Measurements from ENCODE around the gene RFX7. TPM values are rescaled to one million over a fixed set of nuclear protein-coding genes. Genes with fewer than 3 reads are reported as not detected.
"Not testable (repeated sequence)": the region's sequence is repeated elsewhere in the genome, so short reads cannot be mapped to it uniquely, and the experiment has no call there.

RFX7 gene
- total RNA-seq, 1 experiment from 2014 or later, result 5.7 TPM

- no peak for DNase-seq (ENCODE audit: extremely low read depth, low read depth)
Measured at GRCh38 chr15:56207711-56208110, 36.0 kb downstream of the RFX7 start.

DNA sequence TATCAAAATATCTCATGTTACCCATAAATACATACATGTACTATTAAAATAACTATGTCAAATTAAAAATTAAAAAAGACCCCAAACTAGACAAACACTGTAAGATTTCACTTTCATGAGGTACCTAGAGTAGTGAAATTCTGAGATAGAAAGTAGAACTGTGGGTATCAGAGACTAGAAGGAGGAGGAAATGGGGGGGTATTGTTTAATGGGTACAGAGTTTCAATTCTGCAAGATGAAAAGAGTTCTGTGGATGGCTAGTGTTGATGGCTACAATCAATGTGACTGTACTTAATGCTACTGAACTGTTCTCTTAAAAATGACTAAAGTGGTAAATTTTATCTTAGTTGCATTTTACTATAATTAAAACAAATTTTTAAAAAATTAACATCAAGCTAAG, 36.6 kb downstream of the RFX7 start:
- DNase-seq (ENCODE audit: extremely low read depth, low read depth), result no peak

- DNase-seq (ENCODE audit: extremely low read depth, low read depth), result no peak
Measured at GRCh38 chr15:56205061-56205876, 38.4 kb downstream of the RFX7 start.

- DNase-seq (ENCODE audit: extremely low read depth, low read depth), result not testable (repeated sequence)
Measured at GRCh38 chr15:56203312-56203922, 40.3 kb downstream of the RFX7 start.

- DNase-seq (ENCODE audit: extremely low read depth, low read depth), result no peak
Measured at GRCh38 chr15:56202701-56203100, 41.0 kb downstream of the RFX7 start.

DNA sequence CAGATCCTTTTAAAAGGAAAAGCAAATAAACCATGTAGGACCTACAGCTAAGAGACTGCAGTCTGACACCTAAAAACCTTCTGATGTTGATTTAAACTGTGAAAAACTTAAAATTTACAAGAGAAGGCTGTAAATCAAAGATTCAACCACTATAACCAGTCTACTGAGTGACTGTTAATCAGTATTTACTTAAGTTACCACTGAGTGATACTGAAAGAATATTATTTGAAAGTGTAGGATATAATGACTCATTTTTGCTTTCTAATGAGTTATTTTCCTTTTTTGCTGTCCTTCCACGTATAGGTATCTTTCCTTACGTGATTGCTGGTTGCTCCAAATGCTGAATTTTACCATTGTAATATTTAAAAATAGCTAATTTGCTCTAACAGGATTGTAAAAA, 44.6 kb downstream of the RFX7 start:
- no peak for DNase-seq (ENCODE audit: extremely low read depth, low read depth)

GRCh38 chr15:56194035-56194434, 49.6 kb downstream of the RFX7 start:
- DNase-seq (ENCODE audit: extremely low read depth, low read depth), result no peak

GRCh38 chr15:56192659-56193442, 50.8 kb downstream of the RFX7 start:
- DNase-seq (ENCODE audit: extremely low read depth, low read depth), result no peak

- no peak for DNase-seq (ENCODE audit: extremely low read depth, low read depth)
Measured at GRCh38 chr15:56187665-56188064, 56.0 kb downstream of the RFX7 start.

- no peak for DNase-seq (ENCODE audit: extremely low read depth, low read depth)
Measured at GRCh38 chr15:56185980-56186379, 57.7 kb downstream of the RFX7 start.

DNA sequence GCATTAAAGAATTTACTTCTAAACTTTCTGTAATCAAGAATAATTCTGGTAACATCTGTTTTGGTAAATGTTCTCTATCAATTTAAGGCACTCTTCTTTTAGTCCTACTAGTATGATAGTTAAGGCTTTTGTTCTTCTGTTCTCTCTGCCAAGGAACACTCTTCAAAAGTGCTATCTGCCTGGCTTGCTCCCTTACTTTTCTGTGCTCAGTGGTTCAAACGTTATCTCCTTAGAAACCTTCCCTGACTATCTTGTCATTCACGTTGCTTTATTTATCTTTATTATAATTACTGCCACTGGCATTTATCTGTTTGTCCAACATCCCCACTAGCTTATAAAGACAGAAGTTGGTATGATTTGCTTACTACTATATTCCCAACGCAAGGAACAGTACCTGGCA, 59.2 kb downstream of the RFX7 start:
- DNase-seq (ENCODE audit: extremely low read depth, low read depth), result no peak

DNA sequence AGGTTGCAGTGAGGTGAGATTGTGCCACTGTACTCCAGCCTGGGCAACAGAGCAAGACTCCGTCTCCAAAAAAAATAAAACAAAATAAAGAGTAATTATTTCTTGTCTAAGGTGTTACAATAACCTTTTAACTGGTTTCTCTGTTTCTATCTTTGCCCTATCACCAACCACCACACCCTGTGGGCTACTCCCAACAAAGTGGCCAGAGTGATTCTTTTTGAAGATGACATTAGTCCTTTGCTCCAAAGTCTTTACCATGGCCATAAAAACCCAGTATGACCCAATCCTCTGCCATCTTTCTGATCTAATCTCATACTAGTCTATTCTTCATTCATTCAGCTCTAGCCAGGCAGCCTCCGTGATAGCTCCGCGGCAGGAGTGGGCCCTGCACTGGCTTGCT, 62.8 kb downstream of the RFX7 start:
- no peak for DNase-seq (ENCODE audit: extremely low read depth, low read depth)

DNA sequence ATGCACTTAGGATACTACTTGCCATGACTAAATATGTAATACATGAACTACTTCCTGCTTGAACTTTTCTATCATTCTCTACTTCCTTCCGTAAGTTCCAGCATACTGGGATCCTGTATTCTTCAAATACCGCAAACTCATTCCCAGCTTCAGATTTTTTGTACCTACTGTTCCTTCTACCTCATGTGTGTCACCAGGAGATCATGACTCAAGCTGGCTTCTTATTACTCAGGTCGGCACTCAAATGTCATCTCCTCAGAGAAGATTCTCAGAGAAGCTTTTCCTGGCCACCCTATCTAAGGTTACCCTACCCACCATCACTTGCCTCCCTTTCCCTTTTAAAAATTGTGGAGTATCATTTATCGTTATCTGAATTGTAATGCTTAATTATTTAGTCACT, 66.7 kb downstream of the RFX7 start:
- DNase-seq (ENCODE audit: extremely low read depth, low read depth), result no peak

- DNase-seq (ENCODE audit: extremely low read depth, low read depth), result no peak
Measured at GRCh38 chr15:56175788-56176187, 67.9 kb downstream of the RFX7 start.

- DNase-seq (ENCODE audit: extremely low read depth, low read depth), result no peak
Measured at GRCh38 chr15:56174649-56175048, 69.0 kb downstream of the RFX7 start.

GRCh38 chr15:56168394-56168793, 75.3 kb downstream of the RFX7 start:
- DNase-seq (ENCODE audit: extremely low read depth, low read depth), result no peak

DNA sequence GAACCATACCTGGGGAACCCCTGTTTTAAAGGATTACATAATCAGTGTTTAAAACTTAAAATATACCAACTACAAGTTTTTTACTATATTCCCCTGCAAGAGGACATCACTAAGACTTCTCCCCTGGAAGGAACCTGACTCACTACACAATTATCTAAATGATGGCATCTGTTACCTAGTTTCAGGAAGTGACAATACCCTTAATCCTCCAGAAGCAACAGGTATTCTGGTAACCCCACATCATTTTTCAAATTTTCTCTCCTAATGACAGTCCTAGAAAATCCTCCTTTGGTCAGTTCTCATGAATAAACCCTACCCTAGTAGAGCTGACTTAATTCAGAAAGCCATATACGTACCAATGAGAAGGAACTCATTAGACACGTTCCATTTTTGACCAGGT, 78.4 kb downstream of the RFX7 start:
- no peak for DNase-seq (ENCODE audit: extremely low read depth, low read depth)

- no peak for DNase-seq (ENCODE audit: extremely low read depth, low read depth)
Measured at GRCh38 chr15:56160966-56161365, 82.7 kb downstream of the RFX7 start.

GRCh38 chr15:56156877-56157276, 86.8 kb downstream of the RFX7 start:
- DNase-seq (ENCODE audit: extremely low read depth, low read depth), result no peak

GRCh38 chr15:56155278-56155677, 88.4 kb downstream of the RFX7 start:
- not testable (repeated sequence) for DNase-seq (ENCODE audit: extremely low read depth, low read depth)

DNA sequence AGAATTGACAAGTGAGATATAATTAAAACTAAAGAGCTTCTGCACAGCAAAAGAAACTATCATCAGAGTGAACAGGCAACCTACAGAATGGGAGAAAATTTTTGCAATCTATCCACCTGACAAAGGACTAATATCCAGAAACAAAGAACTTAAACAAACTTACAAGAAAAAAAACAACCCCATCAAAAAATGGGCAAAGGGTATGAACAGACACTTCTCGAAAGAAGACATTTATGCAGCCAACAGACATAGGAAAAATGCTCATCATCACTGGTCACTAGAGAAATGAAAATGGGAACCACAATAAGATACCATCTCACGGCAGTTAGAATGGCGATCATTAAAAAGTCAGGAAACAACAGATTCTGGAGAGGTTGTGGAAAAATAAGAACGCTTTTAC, 88.9 kb downstream of the RFX7 start:
- DNase-seq (ENCODE audit: extremely low read depth, low read depth), result not testable (repeated sequence)

GRCh38 chr15:56150204-56150603, 93.5 kb downstream of the RFX7 start:
- DNase-seq (ENCODE audit: extremely low read depth, low read depth), result no peak
